ENCODE results near the gene HEPHL1.
"Not testable (repeated sequence)": the region's sequence is repeated elsewhere in the genome, so short reads cannot be mapped to it uniquely, and the experiment has no call there.

HEPHL1 gene

DNA sequence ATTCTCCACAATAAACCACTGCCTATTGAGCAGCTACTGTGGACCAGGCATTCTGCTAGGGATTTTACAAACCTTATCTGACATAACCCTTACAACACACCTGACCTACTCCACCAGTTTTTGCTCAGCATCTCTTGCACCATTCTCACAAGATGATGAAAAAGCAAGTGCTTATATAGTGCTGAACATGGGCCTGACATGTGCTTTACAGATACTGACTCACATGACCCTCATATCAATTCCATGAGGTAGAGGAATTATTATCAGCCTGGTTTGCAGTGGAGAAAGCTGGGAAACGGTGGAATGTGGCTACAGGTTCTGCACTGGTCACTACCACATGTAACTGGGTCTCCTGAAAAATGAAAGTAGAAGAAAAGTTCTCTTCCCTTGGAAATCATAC, 69.9 kb downstream of the HEPHL1 start:
- no peak for DNase-seq

DNA sequence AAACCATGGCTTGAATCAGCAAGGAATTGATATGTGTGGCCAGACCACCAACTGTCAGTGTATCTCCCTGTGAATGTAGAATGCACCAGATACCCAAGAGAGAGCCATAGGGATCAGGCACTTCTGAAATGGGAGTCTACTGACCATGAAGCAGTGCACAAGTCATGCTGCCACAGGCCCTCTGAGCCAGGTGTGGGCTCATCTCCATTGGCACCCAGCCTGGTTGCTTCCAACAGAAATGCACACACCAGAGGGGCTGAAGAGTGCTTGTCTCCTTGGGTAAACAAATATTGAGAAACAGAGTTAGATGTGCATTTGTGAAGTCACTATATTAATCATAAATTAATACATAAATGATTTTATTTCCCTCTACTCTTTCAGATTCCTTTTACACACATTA, 79.1 kb downstream of the HEPHL1 start:
- DNase-seq, result no peak

DNA sequence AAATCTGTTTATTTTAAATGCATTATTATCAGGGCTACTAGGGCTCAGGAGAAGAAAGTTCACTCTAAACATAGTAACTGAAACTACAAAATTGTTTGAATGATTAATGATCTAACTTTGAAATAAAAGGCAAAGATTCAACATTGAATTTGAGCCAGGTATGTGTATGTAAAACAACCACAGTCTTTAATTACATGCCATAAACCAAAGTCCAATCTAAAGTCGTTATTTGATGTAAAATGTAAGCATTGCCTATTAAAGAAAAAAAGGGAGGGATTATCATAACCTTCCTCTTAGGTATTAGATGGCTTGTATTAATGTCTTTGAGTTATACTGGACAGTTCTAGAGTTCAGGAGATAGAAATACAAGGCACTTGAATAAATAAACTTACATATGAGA, 82.3 kb downstream of the HEPHL1 start:
- DNase-seq, result no peak

DNA sequence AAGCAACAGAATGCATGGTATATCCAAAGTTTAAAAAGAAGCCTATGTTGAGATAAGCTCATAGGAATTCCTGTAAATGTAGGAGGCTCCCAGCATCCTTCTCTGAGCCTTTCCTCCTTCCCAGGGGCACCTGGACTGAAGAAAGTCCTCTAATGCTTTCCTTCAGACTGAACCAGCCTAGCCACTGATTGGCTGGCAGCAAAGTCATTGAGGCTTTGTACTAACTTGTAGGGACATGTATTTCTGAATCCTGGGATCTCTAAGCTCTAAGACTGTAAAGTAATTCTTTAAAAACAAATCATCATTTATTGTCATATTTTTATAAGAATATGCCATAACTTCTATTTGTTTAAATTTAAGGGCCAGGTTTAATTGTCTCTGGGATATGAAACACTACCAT, 83.6 kb downstream of the HEPHL1 start:
- DNase-seq, result no peak

DNA sequence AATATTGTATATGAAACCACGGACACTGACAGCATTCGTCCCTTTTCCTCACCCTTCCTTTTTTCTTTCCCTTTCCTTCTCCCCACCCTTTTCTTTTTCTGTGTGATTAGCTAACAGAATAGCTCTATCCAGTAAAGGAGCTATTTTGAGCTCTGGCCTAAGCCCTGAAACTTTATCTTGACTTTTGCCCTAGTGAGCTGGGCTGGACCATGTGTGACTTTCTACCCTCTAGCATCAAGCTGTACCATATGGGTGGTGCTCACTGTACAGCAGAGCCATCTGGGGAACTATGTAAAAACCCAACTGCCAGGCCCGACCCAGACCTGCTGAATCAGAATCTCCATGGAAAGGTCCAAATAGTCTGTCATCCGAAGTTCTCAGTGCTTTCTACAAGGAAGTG, 85.6 kb downstream of the HEPHL1 start:
- DNase-seq, result no peak

DNA sequence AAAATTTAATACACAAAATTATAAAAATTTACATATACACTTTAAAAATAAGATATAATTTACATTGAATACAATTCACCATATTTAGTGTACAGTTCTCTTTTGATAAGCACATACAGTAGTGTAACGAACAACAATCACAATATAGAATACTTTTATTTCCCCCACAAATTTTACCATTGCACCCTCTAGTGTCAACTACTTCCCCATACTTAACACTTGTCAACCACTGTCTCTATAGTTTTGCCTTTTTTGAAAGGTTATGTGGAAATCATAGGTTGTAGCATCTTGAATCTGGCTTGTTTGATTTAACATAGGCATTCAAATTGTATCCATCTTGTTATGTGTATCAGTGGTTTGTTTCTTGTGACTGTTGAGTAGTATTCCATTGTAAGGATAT, 86.2 kb downstream of the HEPHL1 start:
- DNase-seq, result no peak

DNA sequence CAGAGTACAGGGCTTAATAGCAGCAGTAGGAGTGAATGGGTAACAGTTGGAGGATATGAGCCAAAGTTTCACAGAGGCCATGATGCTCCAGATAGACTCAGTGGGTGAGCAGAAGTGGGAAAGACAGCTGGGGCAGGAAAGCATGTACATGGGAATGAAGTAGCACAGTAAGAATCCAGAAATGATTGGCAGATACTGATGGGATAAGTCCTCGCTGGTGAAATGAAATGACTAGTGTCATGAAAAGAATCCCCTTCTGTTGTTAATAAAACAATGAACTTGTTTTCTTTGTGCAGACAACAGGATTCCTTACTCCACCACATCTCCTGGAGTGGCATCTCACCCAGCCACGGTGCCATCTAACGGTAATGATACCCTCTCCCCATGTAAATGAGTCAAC, 90.1 kb downstream of the HEPHL1 start:
- no peak for DNase-seq

DNA sequence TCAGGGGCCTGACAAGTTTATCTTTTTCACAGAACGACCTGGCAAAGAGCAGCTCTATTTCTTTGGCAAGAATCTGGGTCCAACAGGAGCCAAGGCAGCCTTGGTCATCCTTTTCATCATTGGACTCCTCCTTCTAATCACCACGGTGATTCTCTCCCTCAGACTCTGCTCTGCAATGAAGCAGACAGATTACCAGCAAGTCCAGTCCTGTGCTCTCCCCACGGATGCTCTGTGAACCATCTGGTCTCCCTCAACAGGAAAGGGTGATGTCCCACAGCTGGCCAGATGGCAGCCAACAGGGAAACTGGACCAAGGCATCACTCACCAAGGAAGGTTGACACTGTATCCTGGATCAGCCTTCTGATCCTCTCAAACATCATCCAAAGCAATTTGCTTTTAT, 90.5 kb downstream of the HEPHL1 start:
- no peak for DNase-seq

DNA sequence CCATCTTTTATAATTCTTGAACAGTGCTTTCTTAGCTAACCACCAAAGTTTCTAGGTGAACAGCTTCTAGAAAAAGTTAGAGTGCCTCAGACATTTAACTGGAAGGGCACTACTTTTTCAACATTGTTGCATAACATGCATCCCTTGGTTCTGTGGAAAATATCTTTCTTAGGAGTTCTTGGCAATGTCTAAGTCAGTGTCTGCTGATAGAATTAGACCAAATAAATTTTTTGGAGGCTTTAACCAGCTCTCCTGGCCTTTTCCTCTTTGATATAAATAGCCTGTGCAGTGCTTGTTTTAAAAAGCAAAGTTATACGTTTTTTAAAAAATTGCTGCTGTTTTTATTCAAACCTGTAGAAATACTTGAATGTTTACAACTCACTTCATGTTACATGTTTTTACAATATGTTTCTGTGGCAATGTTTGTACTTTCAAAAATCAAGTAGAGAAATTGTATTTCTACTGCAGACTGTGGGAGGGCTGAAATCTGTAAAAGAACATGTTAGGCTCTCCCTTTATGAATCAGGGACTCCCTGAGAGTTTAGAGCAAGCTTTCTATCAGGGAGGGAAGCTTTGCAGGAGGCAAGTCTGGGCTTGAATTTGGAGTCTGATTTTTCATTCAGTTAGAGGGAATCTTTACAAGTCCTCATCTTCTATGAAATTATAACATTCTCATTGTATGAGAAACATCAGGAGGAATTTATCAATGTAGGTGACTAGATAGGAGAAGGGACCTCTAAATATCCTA, 91.2 kb downstream of the HEPHL1 start:
- DNase-seq, result no peak

DNA sequence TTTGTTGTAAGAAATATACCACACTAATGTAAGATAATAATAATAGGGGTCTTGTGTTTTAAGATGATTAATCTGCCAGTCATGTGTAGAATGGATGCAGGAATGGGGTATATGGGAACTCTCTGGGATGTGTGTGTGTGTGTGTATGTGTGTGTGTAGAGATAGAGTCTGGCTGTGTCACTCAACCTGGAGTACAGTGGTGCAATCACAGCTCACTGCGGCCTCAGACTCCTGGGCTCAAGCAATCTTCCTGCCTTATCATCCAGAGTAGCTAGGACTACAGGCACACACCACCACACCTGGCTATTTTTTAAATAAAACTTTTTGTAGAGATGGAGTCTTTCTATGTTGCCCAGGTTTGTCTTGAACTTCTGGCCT, 96.0 kb downstream of the HEPHL1 start:
- DNase-seq, result no peak

DNA sequence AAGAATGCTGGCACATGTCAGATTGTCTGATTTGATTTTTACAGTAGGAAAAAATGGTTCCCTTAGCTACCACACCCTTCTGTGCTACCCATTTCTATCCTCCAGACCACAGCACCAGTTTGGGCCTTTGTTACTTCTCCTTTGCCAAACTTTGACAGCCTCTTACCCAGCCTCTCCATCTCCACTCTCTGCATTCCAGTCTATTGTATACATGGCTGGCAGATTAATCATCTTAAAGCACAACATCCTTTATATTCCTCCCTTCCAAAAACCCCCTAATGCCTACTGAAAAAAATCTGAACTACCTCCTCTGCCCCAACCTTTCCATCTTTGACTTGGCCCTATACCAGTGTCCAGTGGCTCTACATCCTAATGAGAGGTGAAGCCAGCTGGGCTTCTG, 96.7 kb downstream of the HEPHL1 start:
- DNase-seq, result no peak

DNA sequence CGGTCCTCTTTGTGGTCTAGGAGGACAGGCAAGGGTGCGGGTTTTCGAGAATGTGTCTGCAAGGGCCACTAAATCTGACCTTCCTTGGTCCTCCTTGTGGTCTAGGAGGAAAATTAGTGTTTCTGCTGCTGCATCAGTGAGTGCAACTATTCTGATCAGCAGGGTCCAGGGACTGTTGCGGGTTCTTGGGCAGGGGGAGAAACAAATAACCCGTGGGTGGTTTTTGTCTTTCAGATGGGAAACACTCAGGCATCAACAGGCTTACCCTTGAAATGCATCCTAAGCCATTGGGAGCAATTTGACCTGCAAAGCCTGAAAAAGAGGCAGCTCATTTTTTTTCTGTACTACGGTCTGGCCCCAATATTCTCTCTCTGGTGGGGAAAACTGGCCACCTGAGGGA, 98.5 kb downstream of the HEPHL1 start:
- DNase-seq, result not testable (repeated sequence)

DNA sequence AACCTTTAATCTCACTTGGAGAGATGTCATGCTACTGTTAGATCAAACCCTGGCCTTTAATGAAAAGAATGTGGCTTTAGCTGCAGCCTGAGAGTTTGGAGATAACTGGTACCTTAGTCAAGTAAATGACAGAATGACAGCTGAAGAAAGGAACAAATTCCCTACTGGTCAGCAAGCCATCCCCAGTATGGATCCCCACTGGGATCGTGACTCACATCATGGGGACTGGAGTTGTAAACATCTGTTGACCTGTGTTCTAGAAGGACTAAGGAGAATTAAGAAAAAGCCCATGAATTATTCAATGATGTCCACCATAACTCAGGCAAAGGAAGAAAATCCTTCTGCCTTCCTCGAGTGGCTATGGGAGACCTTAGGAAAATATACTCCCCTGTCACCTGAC, 99.4 kb downstream of the HEPHL1 start:
- not testable (repeated sequence) for DNase-seq

DNA sequence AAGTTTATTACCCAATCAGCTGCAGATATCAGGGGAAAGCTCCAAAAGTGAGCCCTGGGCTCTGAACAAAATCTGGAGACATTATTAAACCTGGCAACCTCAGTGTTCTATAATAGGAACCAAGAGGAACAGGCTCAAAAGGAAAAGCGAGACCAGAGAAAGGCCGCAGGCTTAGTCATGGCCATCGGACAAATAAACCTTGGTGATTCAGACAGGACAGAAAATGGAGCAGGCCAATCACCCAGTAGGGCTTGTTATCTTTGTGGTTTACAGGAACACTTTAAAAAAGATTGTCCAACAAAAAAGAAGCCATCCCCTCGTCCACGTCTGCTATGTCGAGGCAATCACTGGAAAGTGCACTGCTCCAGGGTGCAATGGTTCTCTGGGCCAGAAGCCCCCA, 99.8 kb downstream of the HEPHL1 start:
- DNase-seq, result no peak

DNA sequence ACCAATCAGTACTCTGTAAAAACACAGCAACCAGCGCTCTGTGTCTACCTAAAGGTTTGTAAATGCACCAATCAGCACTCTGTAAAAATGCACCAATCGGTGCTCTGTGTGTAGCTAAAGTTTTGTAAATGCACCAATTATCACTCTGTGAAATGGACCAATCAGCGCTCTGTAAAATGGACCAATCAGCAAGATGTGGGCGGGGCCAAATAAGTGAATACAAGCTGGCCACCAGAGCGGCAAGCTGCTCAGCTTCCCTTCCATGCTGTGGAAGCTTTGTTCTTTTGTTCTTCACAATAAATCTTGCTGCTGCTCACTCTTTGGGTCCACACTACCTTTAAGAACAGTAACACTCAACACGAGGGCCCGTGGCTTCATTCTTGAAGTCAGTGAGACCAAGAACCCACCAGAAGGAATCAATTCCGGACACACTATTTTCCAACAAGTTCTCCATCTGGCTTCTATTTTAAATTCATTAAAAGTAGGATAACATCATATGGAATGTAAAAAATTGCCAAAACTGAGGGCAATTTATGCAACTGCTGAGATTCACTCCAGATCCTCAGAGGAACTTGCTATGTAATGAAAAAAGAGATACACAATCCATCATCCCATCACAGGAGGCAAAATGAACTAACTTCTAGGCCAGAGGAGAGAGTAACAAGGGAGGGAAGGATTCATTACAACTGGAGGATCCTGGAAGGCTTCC, 104.4 kb downstream of the HEPHL1 start:
- no peak for DNase-seq

DNA sequence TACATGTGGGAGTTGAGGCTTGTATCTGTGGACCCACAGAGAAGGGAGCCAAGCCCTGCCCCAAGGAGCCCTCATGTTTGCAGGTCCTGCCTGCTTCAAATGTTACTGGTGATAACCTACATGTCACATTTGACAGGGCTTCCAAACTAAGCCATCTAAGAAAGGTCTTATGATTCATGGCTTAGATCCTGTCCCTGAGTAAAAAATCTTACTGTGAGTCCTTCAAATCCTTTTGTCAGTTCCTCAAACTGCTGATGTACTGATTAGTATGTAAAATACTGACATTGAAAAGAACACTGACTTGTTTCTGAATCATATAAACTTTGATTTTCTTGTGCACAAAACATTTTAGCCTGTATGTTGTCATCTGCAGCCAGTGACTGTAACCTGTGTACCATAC, 106.5 kb downstream of the HEPHL1 start:
- no peak for DNase-seq

DNA sequence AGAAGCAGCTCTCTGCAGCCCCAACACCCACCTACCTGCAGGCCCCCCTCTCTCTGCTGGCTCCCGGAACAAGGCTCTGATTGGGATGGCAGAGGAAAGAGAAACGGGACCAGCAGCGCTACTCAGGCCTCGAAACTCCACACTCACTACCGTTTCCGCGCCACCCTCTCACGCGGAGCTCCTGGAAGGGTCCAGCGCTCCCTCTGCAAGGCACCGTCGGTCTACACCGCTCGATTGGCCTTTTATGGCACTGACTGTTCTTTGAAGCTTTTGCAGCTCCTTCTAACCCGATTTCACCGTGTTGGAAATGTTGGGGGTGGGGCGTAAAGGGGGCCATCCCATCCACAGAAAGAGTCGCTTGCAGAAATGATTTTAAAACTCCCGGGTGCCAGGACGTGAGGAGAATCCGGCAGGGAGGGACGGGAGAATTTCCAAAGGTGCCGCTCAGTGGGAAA, 107.2 kb downstream of the HEPHL1 start:
- peak; percentile 34 for DNase-seq

DNA sequence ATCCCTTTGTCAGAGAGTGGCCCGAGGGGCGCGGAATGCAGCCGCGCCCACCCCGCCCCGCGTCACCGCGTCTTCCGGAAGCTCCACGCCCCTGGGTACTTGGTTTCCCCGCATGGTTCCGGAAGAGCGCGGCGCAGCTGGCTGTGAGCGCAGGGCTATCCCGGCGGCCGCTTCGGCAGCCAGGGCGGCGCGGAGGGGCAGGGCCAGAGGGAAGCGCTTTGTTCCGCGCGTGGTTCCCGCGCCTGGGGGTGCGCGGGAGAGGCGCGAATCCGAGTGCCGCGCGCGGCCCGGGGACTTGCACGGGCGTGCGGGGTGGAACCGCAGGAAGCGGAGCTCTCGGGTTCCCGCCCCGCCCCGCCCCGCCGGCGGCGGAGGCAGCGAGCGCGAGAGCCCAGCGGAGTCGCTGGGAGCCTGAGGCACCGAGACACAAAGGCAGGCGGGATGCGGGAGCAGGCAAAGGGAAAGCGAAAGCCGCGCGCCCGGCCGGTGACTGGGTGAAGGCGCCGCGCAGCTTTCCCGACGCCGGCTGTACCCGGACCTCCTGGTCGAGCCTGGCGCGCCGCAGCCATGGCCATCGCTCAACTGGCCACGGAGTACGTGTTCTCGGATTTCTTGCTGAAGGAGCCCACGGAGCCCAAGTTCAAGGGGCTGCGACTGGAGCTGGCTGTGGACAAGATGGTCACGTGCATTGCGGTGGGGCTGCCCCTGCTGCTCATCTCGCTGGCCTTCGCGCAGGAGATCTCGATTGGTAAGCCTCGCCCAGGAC, 107.8 kb downstream of the HEPHL1 start, which contains the start of gene PANX1:
Gene PANX1 (plus strand): TSS at position 96 of the 766 bp plus-strand sequence. CDS start 472 bp downstream, at position 568.
- DNase-seq, result peak; percentile 62

DNA sequence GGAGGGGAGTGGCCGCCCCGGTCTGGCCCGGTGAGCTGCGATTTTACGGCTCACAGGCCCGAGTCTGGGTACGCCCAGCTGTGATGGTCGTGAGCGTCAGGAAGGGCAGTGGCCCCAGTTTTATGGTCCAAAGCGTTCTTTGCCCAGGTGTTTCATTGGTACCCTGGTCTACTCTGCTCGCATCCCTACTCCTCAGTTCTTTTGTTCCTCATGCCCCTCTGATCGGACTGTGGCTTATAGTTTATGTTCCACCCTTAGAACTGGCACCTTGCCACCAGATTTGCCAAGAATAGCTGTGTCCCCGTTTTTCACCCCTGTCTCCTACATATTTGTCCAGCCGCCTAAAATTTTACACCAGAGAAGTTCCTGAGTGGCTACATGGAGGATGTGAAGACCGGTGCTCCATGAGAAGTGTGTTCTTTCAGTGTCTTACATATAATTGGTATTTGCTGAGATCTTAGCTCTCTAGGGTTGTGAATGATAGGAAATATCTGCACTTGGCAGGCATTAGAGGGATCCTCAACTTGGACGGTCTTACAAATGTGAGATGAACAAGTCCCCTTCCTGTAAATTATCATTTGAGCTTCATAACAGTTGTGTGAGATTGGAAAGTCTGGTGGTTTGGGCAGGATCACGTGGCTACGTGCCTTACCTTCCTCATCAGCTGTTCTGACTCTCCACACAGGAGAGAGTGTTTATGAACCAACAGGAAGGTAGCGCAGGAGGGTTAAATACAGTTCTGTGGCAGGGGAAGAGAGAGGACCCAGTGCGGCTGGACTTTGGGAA, 108.6 kb downstream of the HEPHL1 start:
- no peak for DNase-seq

DNA sequence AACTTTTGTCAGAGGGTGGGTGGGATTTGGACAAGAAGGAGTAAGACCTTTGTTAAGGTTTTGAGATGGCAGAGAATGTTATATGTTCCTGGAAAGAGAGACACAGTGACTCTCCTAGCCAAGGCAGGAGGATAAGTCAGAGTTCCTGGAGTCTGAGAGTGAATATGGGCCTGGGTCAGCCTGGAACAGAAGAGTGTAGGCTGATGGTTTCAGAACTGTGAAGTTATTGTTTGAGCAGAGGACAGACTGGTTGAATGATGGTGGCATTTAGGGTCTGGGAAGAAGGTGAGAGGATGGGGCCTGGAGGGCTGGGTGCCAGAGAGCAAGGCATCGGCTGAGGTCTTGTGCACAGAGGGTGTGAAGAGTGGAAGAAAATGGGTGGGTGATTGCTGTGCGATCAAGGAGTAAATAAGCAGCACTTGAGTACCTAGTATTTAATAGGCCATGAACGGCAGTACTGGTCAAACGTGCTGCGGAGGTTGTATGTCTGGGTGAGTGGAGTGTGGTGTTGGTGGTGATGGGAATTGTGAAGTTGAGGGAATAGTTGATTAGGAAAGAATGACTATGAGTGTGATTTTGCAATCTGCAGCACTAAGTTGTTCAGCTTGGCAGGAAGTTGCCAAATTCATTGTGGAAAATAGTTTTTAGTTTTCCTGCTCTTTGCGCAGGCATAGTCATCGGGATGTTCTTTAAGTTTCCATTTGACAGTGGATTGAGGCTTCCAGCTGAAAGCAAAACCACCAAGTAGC, 109.3 kb downstream of the HEPHL1 start:
- no peak for DNase-seq

DNA sequence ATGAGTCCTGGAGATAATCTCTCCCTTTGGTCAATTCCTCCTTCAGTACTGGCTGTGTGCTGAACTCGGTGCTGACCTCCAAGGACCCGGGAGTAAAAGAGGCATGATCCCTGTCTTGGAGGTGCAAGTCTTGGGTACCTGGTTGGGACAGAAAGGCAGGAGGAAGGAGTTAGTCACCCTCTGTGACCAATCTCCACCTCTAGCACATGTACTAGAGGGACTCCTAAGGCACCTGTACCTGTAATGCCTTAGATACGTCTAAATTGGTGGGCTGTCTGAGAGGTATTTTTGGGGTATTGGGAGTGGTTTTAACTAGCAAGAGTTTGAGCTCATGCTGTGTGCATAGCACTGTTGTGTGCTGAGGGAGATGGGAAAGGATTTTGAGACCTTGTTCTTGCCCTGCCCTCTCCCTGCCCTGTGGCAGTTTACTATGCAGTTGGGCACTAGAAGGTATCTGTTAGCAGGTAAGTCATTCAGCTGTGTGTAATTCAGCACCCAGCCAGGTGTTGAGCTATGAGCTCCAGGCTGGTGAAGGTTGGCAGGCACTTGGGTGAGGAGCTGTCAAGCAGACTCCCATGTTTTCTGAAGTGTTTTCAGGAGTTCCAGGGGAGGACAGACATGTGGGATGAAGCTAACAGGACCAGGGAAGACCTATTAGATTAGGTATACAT, 110.0 kb downstream of the HEPHL1 start:
- DNase-seq, result no peak

DNA sequence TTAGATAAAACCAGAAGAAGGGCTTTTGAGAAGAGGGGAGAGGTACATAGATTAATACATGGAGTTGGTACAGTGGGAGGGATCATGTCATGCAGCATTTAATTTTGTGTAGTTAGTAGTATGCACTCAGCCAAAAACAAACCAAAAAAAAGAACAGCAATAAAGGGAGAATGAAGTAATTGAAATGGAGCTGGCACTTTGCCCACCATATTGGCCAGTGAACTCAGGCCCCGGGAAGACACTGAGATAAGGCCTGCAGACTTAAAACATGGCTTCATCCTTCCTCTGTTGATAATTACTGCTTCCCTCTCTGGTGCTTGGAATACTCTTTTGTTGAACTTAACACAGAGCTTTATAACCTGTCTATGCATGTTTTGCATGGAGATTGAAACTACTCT, 110.6 kb downstream of the HEPHL1 start:
- DNase-seq, result no peak

All from stimulated activated CD4-positive, alpha-beta T cell treated with anti-CD3 and anti-CD28 coated beads, Interleukin-1b, Interleukin-23, amount 100 ng/mL, for 48 hours (primary cell).